Epithelial cell of proximal tubule (primary cell): ENCODE results near the gene SPNS3. TPM values are rescaled to one million over a fixed set of nuclear protein-coding genes. Genes with fewer than 3 reads are reported as not detected.

ENCODE experiments used
- DNase-seq: peaks from one replicate; pipeline ENCODE4 v3.0.0-alpha.2; 2011; ENCODE audit warnings: low read depth
- H3K4me3 ChIP-seq: 2 replicates; pipeline ENCODE4 v1.5.1; 2011; ENCODE audit warnings: low read depth, mild to moderate bottlenecking, low read length
- CTCF ChIP-seq: conservative IDR thresholded peaks from 2 replicates; pipeline ENCODE4 v1.5.1; 2012; ENCODE audit warnings: low read depth, mild to moderate bottlenecking, low read length
- total RNA-seq: library from RNA; depleted of rRNA; stranded (reverse); fragments of >200 nt; gene quantifications from 2 replicates; pipeline ENCODE4 v1.2.3, GENCODE V29; 2015

SPNS3 gene
- total RNA-seq, 1 donor from 2014 or later = 0.75 TPM

GRCh38 chr17:4534515-4534914, 100.8 kb downstream of the SPNS3 start:
- DNase-seq = no peak
- TF ChIP-seq CTCF = no peak
- H3K4me3 ChIP-seq = no peak overlapping the region

- DNase-seq = no peak
- no peak for TF ChIP-seq CTCF
- no peak overlapping the region for H3K4me3 ChIP-seq
Measured at GRCh38 chr17:4534928-4535666, 101.4 kb downstream of the SPNS3 start.

- DNase-seq = no peak
- TF ChIP-seq CTCF = no peak
- no peak overlapping the region for H3K4me3 ChIP-seq
Measured at GRCh38 chr17:4535667-4536258, 102.0 kb downstream of the SPNS3 start.

GRCh38 chr17:4536259-4536741, 102.6 kb downstream of the SPNS3 start:
- TF ChIP-seq CTCF = no peak
- no peak for DNase-seq

GRCh38 chr17:4536742-4537411, 103.1 kb downstream of the SPNS3 start:
- H3K4me3 ChIP-seq = no peak overlapping the region
- no peak for DNase-seq
- no peak for TF ChIP-seq CTCF

More at GRCh38 chr17:4536259-4536741, 102.6 kb downstream of the SPNS3 start:
- no peak overlapping the region for H3K4me3 ChIP-seq

Other genes starting within 250 kb of the SPNS3 start
- 14.8 and 15.0 TPM in 2 replicates for gene ANKFY1, start 170.0 kb upstream of the SPNS3 start, total RNA-seq
- gene UBE2G1, start 67.3 kb upstream of the SPNS3 start, total RNA-seq = 65.4 and 68.1 TPM in 2 replicates
- gene SPNS2, start 64.9 kb downstream of the SPNS3 start, total RNA-seq = 110 and 162 TPM in 2 replicates
- 70.9 and 140 TPM in 2 replicates for gene MYBBP1A, start 121.4 kb downstream of the SPNS3 start, total RNA-seq
- 0.80 and 0.86 TPM in 2 replicates for gene GGT6, start 126.6 kb downstream of the SPNS3 start, total RNA-seq
- gene SMTNL2, start 150.6 kb downstream of the SPNS3 start, total RNA-seq = 0.07 and 1.3 TPM in 2 replicates
- gene ALOX15, start 207.7 kb downstream of the SPNS3 start, total RNA-seq = 0.14 TPM in 1 of 2 replicates, not detected in the other